Measurements from ENCODE around the gene HOXD12. TPM values are rescaled to one million over a fixed set of nuclear protein-coding genes. Genes with fewer than 3 reads are reported as not detected.

The HOXD12 gene
- total RNA-seq, 1 experiment from 2014 or later = 2.2 TPM

- DNase-seq (ENCODE audit: low spot score) = no peak
Observed at GRCh38 chr2:176147800-176148496, 48.4 kb downstream of the HOXD12 start.

- no peak for DNase-seq (ENCODE audit: low spot score)
Observed at GRCh38 chr2:176148751-176149421, 49.3 kb downstream of the HOXD12 start.

- DNase-seq (ENCODE audit: low spot score) = no peak
Observed at GRCh38 chr2:176149481-176149938, 49.9 kb downstream of the HOXD12 start.

GRCh38 chr2:176149939-176150583 lies 50.5 kb downstream of the HOXD12 start:
- no peak for DNase-seq (ENCODE audit: low spot score)

- no peak for DNase-seq (ENCODE audit: low spot score)
Observed at GRCh38 chr2:176150584-176151441, 51.2 kb downstream of the HOXD12 start.

GRCh38 chr2:176151442-176152287 lies 52.1 kb downstream of the HOXD12 start, which contains the start of gene HOXD4:
HOXD4 (plus strand) TSS chr2:176151550; CDS start chr2:176151634, 84 bp downstream.
- no peak for DNase-seq (ENCODE audit: low spot score)

Small RNA genes within 50 kb of the gene (small RNA-seq; reads per million reads assigned to genes)
- gene MIR10B = 8.2 reads per million, percentile 87 among the genes with 10 or more reads in this experiment

Other genes with a start within 250 kb of the HOXD12 start
- gene LNPK, start 97.5 kb upstream of the HOXD12 start, total RNA-seq (2014; rRNA removed; shearing (Covaris generic)) = 8.9 and 14.6 TPM in 2 replicates
- 0.03 TPM in 1 of 2 replicates, not detected in the other for gene EVX2, start 15.8 kb upstream of the HOXD12 start, total RNA-seq (2014; rRNA removed; shearing (Covaris generic))
- gene HOXD13, start 7.1 kb upstream of the HOXD12 start, total RNA-seq (2014; rRNA removed; shearing (Covaris generic)) = 1.4 and 1.5 TPM in 2 replicates
- not detected in 2 replicates for gene HOXD11, start 7.5 kb downstream of the HOXD12 start, total RNA-seq (2014; rRNA removed; shearing (Covaris generic))
- gene HOXD10, start 17.0 kb downstream of the HOXD12 start, total RNA-seq (2014; rRNA removed; shearing (Covaris generic)) = not detected in 2 replicates
- gene HOXD9, start 22.9 kb downstream of the HOXD12 start, total RNA-seq (2014; rRNA removed; shearing (Covaris generic)) = not detected in 2 replicates
- gene HOXD8, start 29.9 kb downstream of the HOXD12 start, total RNA-seq (2014; rRNA removed; shearing (Covaris generic)) = not detected in 2 replicates
- gene HOXD4, start 51.8 kb downstream of the HOXD12 start, total RNA-seq (2014; rRNA removed; shearing (Covaris generic)) = not detected in 2 replicates
- gene HOXD3, start 57.5 kb downstream of the HOXD12 start, total RNA-seq (2014; rRNA removed; shearing (Covaris generic)) = not detected in 2 replicates
- not detected in 2 replicates for gene HOXD1, start 88.9 kb downstream of the HOXD12 start, total RNA-seq (2014; rRNA removed; shearing (Covaris generic))
- 47.7 and 50.7 TPM in 2 replicates for gene MTX2, start 169.6 kb downstream of the HOXD12 start, total RNA-seq (2014; rRNA removed; shearing (Covaris generic))